NT2/D1 (cell line): Measurements from ENCODE around the gene TMEM176B.

Source experiments
- DNase-seq: peaks from one replicate; pipeline ENCODE4 v3.0.0-alpha.2; 2011; ENCODE audit warnings: low read depth, low spot score
- H3K27me3 ChIP-seq: 2 replicates; pipeline ENCODE4 v1.6.0; 2011; ENCODE audit warnings: mild to moderate bottlenecking; ENCODE audit not compliant: insufficient read length, insufficient read depth
- H3K36me3 ChIP-seq: 2 replicates; pipeline ENCODE4 v1.6.1; 2011; ENCODE audit warnings: mild to moderate bottlenecking, low read length, mixed read lengths; ENCODE audit not compliant: insufficient read depth, insufficient read length
- H3K4me1 ChIP-seq: 2 replicates; pipeline ENCODE4 v1.5.1; 2011; ENCODE audit not compliant: insufficient read depth, insufficient read length
- H3K4me3 ChIP-seq: 2 replicates; pipeline ENCODE4 v1.5.1; 2011; ENCODE audit warnings: low read depth; ENCODE audit not compliant: insufficient read length
- H3K9ac ChIP-seq: 2 replicates; pipeline ENCODE4 v1.6.0; 2011; ENCODE audit warnings: low read depth; ENCODE audit not compliant: insufficient read length
- H3K9me3 ChIP-seq: 2 replicates; pipeline ENCODE4 v1.5.1; 2011; ENCODE audit warnings: mild to moderate bottlenecking, low read length; ENCODE audit not compliant: insufficient read depth
- SUZ12 ChIP-seq: IDR thresholded peaks from 2 replicates; pipeline ENCODE4 v1.6.1; 2011; ENCODE audit not compliant: insufficient read length, insufficient read depth; ENCODE audit errors: extremely low read depth
- YY1 ChIP-seq: IDR thresholded peaks from 2 replicates; pipeline ENCODE4 v1.6.1; 2011; ENCODE audit not compliant: insufficient read length, insufficient read depth
- ZNF274 ChIP-seq: IDR thresholded peaks from 2 replicates; pipeline ENCODE4 v1.6.1; 2011; ENCODE audit warnings: mild to moderate bottlenecking, low read depth, low read length

The TMEM176B gene

GRCh38 chr7:150753826-150754603 is 46.1 kb downstream of the TMEM176B start:
- Histone ChIP-seq H3K27me3 (peaks cover 65% of the 10 kb centered on the region), H3K4me1 (no peaks in the 10 kb centered on the region), H3K9me3 (no peaks in the 10 kb centered on the region), H3K4me3 (no peak overlapping the region), H3K36me3 (no peaks in the 10 kb centered on the region), H3K9ac (no peak overlapping the region)
- TF ChIP-seq ZNF274 (no peak), SUZ12 (no peak), YY1 (no peak)
- DNase-seq: no peak

- Histone ChIP-seq H3K36me3 (no peaks in the 10 kb centered on the region), H3K4me3 (no peak overlapping the region), H3K9ac (no peak overlapping the region), H3K27me3 (peaks cover 68% of the 10 kb centered on the region), H3K4me1 (no peaks in the 10 kb centered on the region), H3K9me3 (no peaks in the 10 kb centered on the region)
- TF ChIP-seq YY1 (no peak), SUZ12 (no peak), ZNF274 (no peak)
- no peak for DNase-seq
Measured at GRCh38 chr7:150753239-150753638, 46.9 kb downstream of the TMEM176B start.

GRCh38 chr7:150751702-150752101 is 48.5 kb downstream of the TMEM176B start:
- DNase-seq: no peak
- TF ChIP-seq ZNF274 (no peak), SUZ12 (no peak), YY1 (no peak)
- Histone ChIP-seq H3K4me3 (no peak overlapping the region), H3K36me3 (no peaks in the 10 kb centered on the region), H3K9me3 (no peaks in the 10 kb centered on the region), H3K27me3 (peaks cover 80% of the 10 kb centered on the region), H3K9ac (no peak overlapping the region), H3K4me1 (no peaks in the 10 kb centered on the region)

GRCh38 chr7:150748376-150748775 is 51.8 kb downstream of the TMEM176B start:
- H3K9ac ChIP-seq: no peak overlapping the region
- H3K4me1 ChIP-seq: no peaks in the 10 kb centered on the region
- H3K9me3 ChIP-seq: no peaks in the 10 kb centered on the region
- H3K36me3 ChIP-seq: no peaks in the 10 kb centered on the region
- H3K27me3 ChIP-seq: peaks cover 99% of the 10 kb centered on the region
- TF ChIP-seq ZNF274 (no peak), YY1 (no peak), SUZ12 (no peak)
- H3K4me3 ChIP-seq: no peak overlapping the region
- DNase-seq: no peak

- Histone ChIP-seq H3K4me3 (no peak overlapping the region), H3K27me3 (peaks cover 99% of the 10 kb centered on the region), H3K4me1 (no peaks in the 10 kb centered on the region), H3K9ac (no peak overlapping the region), H3K9me3 (peaks cover 4% of the 10 kb centered on the region; the same call in 1 of the 2 replicates), H3K36me3 (no peaks in the 10 kb centered on the region)
- TF ChIP-seq ZNF274 (no peak), YY1 (no peak), SUZ12 (no peak)
- DNase-seq: no peak
Measured at GRCh38 chr7:150746921-150747320, 53.2 kb downstream of the TMEM176B start.

- Histone ChIP-seq H3K27me3 (peaks cover 99% of the 10 kb centered on the region), H3K9me3 (peaks cover 4% of the 10 kb centered on the region; the same call in 1 of the 2 replicates), H3K4me3 (no peak overlapping the region), H3K9ac (no peak overlapping the region), H3K4me1 (no peaks in the 10 kb centered on the region), H3K36me3 (no peaks in the 10 kb centered on the region)
- no peak for DNase-seq
- TF ChIP-seq YY1 (no peak), SUZ12 (no peak), ZNF274 (no peak)
Measured at GRCh38 chr7:150745876-150746275, 54.3 kb downstream of the TMEM176B start.

- no peaks in the 10 kb centered on the region for H3K4me1 ChIP-seq
- H3K36me3 ChIP-seq: no peaks in the 10 kb centered on the region
- TF ChIP-seq YY1 (no peak), ZNF274 (no peak), SUZ12 (no peak)
- H3K27me3 ChIP-seq: peaks cover 99% of the 10 kb centered on the region
- H3K4me3 ChIP-seq: no peak overlapping the region
- H3K9ac ChIP-seq: no peak overlapping the region
- peaks cover 4% of the 10 kb centered on the region; the same call in 1 of the 2 replicates for H3K9me3 ChIP-seq
- DNase-seq: no peak
Measured at GRCh38 chr7:150745086-150745485, 55.1 kb downstream of the TMEM176B start.

- no peak for TF ChIP-seq ZNF274
- TF ChIP-seq YY1: no peak
- no peak for TF ChIP-seq SUZ12
- Histone ChIP-seq H3K36me3 (no peaks in the 10 kb centered on the region), H3K4me1 (no peaks in the 10 kb centered on the region), H3K9me3 (peaks cover 4% of the 10 kb centered on the region; the same call in 1 of the 2 replicates), H3K27me3 (peaks cover 99% of the 10 kb centered on the region), H3K4me3 (no peak overlapping the region), H3K9ac (no peak overlapping the region)
- no peak for DNase-seq
Measured at GRCh38 chr7:150744041-150744656, 56.0 kb downstream of the TMEM176B start.
